ENCODE data around the gene MPHOSPH10.
"Not testable (repeated sequence)": the region's sequence is repeated elsewhere in the genome, so short reads cannot be mapped to it uniquely, and the experiment has no call there.

Gene MPHOSPH10

DNA sequence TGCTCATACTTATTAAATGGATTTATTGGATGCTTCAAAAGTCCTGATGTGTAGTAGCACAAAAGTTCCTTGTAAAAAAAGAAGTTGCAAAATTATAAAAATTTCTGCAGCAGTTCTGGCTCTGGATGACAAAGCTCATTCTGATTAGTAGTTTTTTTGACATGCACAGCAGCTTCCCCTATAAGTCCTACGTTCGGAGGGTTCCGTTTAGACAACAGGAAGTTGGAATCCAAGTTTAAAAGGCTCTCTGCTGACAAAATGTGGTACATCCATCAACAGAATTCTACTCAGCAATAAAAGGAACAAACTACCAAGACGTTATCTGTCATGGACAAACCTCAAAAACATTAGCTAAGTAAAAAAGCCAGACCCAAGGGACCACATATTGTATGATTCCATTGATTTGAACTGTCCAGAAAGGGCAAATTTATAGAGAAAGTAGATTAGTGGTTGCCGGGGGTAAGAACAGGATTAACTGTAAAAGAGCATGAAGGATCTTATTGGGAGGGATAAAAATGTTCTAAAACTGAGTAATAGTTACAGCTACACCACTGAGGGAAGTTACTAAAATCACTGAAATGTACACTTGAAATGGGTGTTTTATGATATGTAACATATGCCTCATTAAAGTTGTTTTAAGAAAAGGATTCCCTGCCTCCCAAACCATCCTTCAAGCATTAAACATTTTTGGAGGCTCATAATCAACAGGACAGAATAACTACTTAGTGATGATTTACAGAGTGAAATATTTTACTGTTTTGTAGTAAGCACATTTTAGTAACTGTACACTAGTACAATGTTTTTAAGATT lies 53.1 kb downstream of the MPHOSPH10 start:
- H3K27ac Mint-ChIP-seq, H3K9me3 Mint-ChIP-seq, DNase-seq, H3K4me1 Mint-ChIP-seq, H3K27me3 Mint-ChIP-seq, H3K4me3 Mint-ChIP-seq, ATAC-seq: not testable (repeated sequence)

- DNase-seq (no peak), ATAC-seq (no peak)
- Mint-ChIP-seq H3K9me3 (no peaks in the 10 kb centered on the region), H3K4me3 (no peak overlapping the region), H3K27me3 (no peaks in the 10 kb centered on the region), H3K27ac (no peak overlapping the region), H3K4me1 (peaks cover 5% of the 10 kb centered on the region)
These were observed 56.5 kb downstream of the MPHOSPH10 start for GRCh38 chr2:71186973-71187372.

DNA sequence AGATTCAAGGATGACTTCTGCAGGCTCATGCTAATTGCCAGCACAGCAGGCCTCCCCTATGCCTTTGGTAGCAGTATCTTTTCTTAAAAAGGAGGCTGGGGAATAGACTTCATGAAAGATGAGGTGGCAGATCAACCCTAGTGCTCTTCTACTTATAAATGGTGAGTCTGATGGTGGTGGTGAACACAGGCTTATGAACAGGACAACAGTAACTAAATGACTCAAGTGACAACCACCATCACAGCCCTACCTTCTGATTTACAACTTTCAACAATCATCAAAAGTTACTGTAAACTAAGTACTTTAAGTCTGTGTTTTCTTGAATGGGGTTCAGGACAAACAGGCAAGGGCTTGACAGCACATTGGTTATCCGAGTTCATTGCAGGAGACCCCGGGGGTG lies 57.2 kb downstream of the MPHOSPH10 start:
- Mint-ChIP-seq H3K4me1 (peaks cover 5% of the 10 kb centered on the region), H3K27me3 (no peaks in the 10 kb centered on the region), H3K9me3 (no peaks in the 10 kb centered on the region), H3K4me3 (no peak overlapping the region), H3K27ac (no peak overlapping the region)
- DNase-seq = no peak
- ATAC-seq = no peak

GRCh38 chr2:71190656-71191569 lies 60.5 kb downstream of the MPHOSPH10 start:
- Mint-ChIP-seq H3K27ac (no peak overlapping the region), H3K4me1 (no peaks in the 10 kb centered on the region), H3K4me3 (no peak overlapping the region), H3K27me3 (no peaks in the 10 kb centered on the region), H3K9me3 (peaks cover 2 to 4% of the 10 kb centered on the region in 2 donors)
- DNase-seq (no peak), ATAC-seq (no peak)

GRCh38 chr2:71191570-71191943 lies 61.1 kb downstream of the MPHOSPH10 start:
- H3K4me1 Mint-ChIP-seq = no peaks in the 10 kb centered on the region
- H3K27ac Mint-ChIP-seq = no peak overlapping the region
- H3K4me3 Mint-ChIP-seq = no peak overlapping the region
- ATAC-seq (no peak), DNase-seq (no peak)
- no peaks in the 10 kb centered on the region for H3K27me3 Mint-ChIP-seq
- H3K9me3 Mint-ChIP-seq = peaks cover 5 to 10% of the 10 kb centered on the region in 2 donors

Measured in stimulated activated naive CD8-positive, alpha-beta T cell treated with anti-CD3 and anti-CD28 coated beads, Interleukin-15, amount 100 ng/mL, for 72 hours (primary cell).